ENCODE data around the gene HMX2.
"Not testable (repeated sequence)": the region's sequence is repeated elsewhere in the genome, so short reads cannot be mapped to it uniquely, and the experiment has no call there.

Gene HMX2

GRCh38 chr10:123153486-123154091, 5.7 kb downstream of the HMX2 start:
- no peak for DNase-seq

GRCh38 chr10:123154092-123154710, 6.3 kb downstream of the HMX2 start, which contains the start of gene BUB3:
Gene BUB3 (plus strand): TSS chr10:123154402. CDS start chr10:123154918, 516 bp downstream.
- peak; percentile 89 for DNase-seq

DNA sequence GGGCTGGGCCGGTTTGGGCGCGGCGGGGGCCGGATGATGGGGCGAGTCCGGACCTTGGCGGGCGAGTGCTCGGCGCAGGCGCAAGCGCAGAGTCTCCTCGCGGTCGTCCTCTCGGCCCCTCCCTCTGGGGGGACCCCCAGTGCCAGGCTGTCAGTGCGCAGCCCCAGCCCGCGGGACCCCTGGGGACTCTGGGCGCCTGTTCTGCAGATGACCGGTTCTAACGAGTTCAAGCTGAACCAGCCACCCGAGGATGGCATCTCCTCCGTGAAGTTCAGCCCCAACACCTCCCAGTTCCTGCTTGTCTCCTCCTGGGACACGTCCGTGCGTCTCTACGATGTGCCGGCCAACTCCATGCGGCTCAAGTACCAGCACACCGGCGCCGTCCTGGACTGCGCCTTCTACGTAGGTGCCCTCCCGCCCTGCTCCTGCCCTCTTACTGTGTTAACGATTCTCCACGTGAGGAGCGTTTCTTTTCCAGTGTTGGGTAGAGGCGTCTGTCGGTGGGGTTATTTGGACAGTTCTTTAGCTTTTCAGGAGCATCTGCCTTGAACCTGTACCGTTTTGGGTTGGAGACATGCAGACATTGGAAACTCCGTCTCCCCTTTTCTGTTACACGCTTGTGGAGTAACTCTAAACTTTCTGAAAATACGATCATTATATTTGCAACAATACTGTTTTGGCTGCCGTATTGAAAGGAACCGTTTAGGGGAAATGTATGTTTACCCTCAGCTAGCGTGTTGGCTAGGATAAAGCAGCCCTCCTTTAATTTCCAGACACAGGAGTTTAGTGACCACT, 7.0 kb downstream of the HMX2 start:
- no peak for DNase-seq

DNA sequence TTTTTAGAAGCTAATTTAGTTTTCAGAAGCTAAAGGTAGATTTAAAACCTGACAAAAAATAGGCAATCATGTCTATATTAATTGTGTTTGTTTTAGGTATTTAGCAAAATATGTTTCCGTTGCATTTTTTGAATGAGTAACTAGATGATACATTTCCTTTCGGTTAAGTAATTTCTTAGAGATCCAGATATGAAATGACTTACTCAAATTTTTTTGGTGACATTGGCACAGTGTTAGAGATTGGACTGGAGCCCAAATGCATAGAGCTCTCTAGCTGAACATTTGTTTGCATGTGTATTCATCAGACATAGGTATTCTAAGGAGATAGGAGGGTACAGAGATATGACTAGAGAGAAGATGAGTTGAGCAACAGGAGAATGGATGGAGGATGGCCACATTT, 8.1 kb downstream of the HMX2 start:
- DNase-seq: no peak

GRCh38 chr10:123157210-123157609, 9.3 kb downstream of the HMX2 start:
- DNase-seq: no peak

DNA sequence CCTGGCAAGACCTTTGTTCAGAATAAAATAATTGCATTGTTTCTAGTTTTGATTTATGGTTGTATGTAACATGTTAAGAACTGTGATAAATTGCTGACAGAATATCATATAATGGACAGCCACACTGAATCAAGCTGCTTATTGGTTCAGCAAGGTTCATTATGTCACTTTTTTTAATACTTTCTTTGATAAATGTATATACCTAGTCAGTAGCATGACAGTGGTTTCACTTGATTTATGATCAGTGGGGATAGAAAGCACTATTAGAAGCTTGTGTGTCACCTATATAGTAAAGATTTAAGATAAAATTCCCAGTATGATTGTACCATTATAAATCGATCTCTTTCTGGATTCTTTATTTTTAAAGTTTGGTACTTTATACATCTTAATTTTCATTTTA, 10.7 kb downstream of the HMX2 start:
- DNase-seq: no peak

DNA sequence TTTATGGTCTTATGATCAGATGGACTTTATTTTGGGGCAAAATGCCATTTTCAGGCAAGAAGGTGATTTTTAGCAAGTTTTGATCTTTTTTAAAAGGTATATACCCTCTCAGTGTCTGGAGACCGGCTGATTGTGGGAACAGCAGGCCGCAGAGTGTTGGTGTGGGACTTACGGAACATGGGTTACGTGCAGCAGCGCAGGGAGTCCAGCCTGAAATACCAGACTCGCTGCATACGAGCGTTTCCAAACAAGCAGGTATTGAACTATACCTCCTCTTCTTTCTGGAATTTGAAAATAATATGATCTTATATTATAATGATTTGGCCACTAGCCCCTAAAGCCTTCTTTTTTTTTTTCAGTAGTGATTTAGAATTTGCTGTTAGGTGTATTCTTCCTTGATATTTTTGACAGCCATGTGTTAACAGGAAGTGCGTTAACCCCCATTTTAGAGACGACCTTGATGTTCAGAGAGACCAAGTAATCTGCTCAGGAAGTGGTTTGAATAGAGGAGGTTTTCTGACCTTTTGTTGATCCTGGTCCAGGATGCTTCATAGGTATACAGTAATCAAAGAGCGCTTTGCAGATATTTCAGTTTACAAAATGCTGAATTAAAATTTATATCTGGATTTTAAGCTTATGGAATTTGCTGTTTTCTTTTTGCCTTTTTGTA, 12.5 kb downstream of the HMX2 start:
- no peak for DNase-seq

GRCh38 chr10:123164319-123164718, 16.4 kb downstream of the HMX2 start:
- no peak for DNase-seq

DNA sequence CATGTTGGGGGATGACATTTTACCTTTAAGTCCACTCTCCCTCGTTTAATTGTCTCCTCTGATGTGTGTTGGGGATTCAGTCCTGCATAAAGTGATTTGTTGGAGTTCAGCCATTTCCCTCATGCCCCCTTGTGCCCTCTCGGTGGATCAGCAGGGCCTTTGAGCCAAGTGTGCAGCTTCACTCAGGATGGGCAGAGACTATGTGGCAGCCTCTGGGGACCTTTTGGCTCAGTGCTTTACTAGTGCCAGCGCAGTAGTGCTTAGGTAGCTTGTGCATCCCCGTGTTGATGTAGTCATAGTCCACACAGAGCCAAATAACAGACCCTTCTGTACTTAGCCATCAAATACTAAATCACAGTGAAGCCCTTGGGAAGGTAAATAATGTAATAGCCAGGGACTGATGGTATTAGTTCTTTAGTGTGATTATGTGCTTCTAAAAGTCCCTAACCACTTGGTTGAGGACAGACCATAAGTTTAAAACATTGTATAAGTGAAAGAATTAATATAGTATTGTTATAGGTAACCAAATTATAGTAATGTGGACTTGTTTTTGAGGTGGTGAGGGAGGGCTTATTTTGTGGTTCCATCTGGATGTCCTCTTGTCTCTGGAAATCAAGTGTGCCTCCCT, 17.6 kb downstream of the HMX2 start:
- no peak for DNase-seq

GRCh38 chr10:123166618-123167017, 18.7 kb downstream of the HMX2 start:
- no peak for DNase-seq

DNA sequence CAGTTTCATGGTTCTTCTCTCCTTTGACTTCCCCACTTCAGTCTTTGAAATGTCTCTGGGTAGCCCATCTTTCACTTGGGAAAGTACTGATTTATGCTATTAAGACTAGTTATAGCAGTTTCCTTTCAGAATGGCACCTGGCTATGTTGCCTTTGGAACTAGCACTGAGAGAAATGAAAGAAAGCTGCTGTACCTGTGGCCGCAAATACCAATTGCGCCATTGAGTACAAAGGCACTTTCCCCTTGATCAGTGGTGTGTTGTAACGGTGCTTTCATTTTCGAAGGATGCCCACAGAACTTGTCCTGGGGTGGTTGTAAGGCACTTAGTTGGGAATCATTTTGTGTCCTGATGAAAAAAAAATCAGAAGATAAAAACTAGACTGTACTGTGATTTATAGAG, 23.0 kb downstream of the HMX2 start:
- DNase-seq: no peak

DNA sequence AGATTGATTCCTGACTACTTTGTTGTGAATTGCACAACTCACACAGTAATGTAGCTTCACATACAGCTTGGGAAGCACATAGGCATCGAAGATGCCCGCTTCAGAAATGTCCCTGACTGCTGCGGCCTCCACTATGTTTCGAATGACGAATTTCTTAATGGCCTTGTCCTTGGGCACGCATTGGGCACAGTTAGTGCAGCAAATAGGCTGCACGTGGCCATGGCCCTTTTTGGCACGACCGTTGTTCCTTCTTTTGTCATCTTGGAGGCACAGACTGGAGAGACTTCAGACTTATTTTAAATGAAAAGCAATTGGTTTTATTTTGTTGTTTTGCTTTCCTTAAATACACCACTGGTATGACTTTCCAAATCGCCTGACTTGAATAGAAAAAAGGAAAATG, 23.7 kb downstream of the HMX2 start:
- not testable (repeated sequence) for DNase-seq

GRCh38 chr10:123175389-123176387, 27.8 kb downstream of the HMX2 start:
- DNase-seq: no peak

GRCh38 chr10:123178390-123178789, 30.5 kb downstream of the HMX2 start:
- DNase-seq: not testable (repeated sequence)

DNA sequence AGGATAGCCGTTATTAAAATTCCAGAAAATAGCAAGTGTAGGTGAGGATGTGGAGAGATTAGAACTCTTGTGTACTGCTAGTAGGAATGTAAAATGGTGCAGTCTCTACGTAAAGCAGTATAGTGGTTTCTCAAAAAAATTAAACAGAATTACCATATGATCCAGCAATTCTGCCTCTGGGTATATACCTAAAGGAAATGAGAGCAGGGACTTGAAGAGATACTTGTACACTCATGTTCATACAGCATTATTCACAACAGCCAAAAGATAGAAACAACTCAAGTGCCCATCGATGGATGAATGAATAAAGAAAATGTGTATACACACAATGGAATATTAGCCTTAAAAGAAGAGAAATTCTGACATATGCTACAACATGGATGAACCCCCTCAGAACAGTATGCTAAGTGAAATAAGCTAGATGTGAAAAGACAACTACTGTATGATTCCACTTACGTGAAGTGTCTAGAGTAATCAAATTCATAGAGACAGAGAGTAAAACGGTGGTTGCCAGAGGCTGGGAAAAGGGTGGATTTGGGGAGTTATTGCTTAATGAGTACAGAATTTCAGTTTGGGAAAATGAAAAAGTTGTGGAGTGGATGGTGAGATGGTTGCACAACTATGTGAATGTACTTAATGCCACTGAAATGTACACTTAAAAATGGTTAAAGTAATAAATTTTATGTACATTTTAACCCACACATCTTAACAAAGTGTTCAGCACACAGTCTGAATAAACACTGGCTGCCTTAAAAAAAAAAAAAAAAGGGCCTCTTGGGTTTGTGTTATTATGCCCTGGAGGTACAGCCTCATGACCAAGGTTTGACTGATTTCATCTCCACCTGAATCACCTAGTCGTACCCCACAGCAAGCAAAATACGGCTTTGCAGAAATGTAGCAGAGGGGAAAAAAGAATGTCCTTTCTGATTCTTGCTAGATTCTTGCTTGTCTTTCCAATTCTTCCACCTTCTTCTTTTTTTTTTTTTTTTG, 32.5 kb downstream of the HMX2 start:
- DNase-seq: no peak

GRCh38 chr10:123183724-123184123, 35.8 kb downstream of the HMX2 start:
- no peak for DNase-seq

DNA sequence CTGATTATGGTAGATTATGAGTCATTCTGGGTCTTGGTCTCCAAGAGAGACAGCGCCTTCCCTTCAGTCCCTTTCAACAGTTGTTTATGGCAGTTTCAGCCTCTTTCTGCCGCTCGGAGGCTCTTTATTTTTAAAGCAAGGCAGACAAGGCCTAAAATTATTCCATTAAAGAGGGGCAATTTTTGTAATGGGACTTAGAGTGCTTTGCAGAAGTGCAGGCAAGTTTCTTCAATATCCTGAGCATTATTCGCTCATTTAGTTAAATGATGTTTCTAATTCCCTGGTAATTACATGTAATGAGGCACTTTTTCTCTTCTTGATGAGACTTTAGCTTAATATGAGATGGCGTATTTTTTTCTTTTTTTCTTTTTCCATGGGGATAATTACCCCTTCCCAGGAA, 39.8 kb downstream of the HMX2 start:
- no peak for DNase-seq

- DNase-seq: no peak
Measured at GRCh38 chr10:123191886-123192285, 44.0 kb downstream of the HMX2 start.

- DNase-seq: no peak
Measured at GRCh38 chr10:123194056-123194455, 46.1 kb downstream of the HMX2 start.
